ENCODE measurements around the gene GSTM5.
A peak's percentile ranks its signal among the peaks of the same experiment; 100 is the strongest.
"Not testable (repeated sequence)": the region's sequence is repeated elsewhere in the genome, so short reads cannot be mapped to it uniquely, and the experiment has no call there.

GSTM5 gene

GRCh38 chr1:109711593-109712320, at the start of gene GSTM5:
Gene GSTM5, plus strand, starts transcription at chr1:109712251. Its CDS starts 62 bp downstream, at chr1:109712313.
- not testable (repeated sequence) for DNase-seq; H3K36me3 ChIP-seq; H3K27me3 ChIP-seq (ENCODE audit: insufficient read depth, low read depth, severe bottlenecking); H3K27ac ChIP-seq; H3K9me3 ChIP-seq (ENCODE audit: severe bottlenecking); H3K4me3 ChIP-seq (ENCODE audit: low read depth, low read length)

GRCh38 chr1:109664671-109665070, 47.4 kb upstream of the GSTM5 start:
- no peak overlapping the region for H3K27ac ChIP-seq
- no peak for DNase-seq
- no peak overlapping the region for H3K4me3 ChIP-seq (ENCODE audit: low read depth, low read length)
- no peaks in the 10 kb centered on the region for H3K36me3 ChIP-seq
- no peaks in the 10 kb centered on the region for H3K27me3 ChIP-seq (ENCODE audit: insufficient read depth, low read depth, severe bottlenecking)
- H3K9me3 ChIP-seq (ENCODE audit: severe bottlenecking), result no peaks in the 10 kb centered on the region
- TF ChIP-seq CTCF (IDR thresholded peaks at IDR 0.05; ENCODE audit: low read depth, low read length), result no peak

GRCh38 chr1:109667452-109668122, 44.5 kb upstream of the GSTM5 start, which contains the start of gene GSTM2:
Gene GSTM2, plus strand, starts transcription at chr1:109668057. Its CDS starts 59 bp downstream, at chr1:109668116.
- no peaks in the 10 kb centered on the region for H3K36me3 ChIP-seq
- no peak within 1 kb of the TSS for H3K27ac ChIP-seq
- no peaks in the 10 kb centered on the region for H3K9me3 ChIP-seq (ENCODE audit: severe bottlenecking)
- peak; percentile 98 for DNase-seq
- H3K4me3 ChIP-seq (ENCODE audit: low read depth, low read length), result peak within 1 kb of the TSS; percentile 54
- no peak for TF ChIP-seq CTCF (IDR thresholded peaks at IDR 0.05; ENCODE audit: low read depth, low read length)
- no peaks in the 10 kb centered on the region for H3K27me3 ChIP-seq (ENCODE audit: insufficient read depth, low read depth, severe bottlenecking)

GRCh38 chr1:109668123-109668775, 43.8 kb upstream of the GSTM5 start:
- H3K27me3 ChIP-seq (ENCODE audit: insufficient read depth, low read depth, severe bottlenecking), result no peaks in the 10 kb centered on the region
- peak; percentile 20 for DNase-seq
- peak overlapping the region; percentile 54 for H3K4me3 ChIP-seq (ENCODE audit: low read depth, low read length)
- no peaks in the 10 kb centered on the region for H3K9me3 ChIP-seq (ENCODE audit: severe bottlenecking)
- H3K27ac ChIP-seq, result no peak overlapping the region
- H3K36me3 ChIP-seq, result no peaks in the 10 kb centered on the region
- TF ChIP-seq CTCF (IDR thresholded peaks at IDR 0.05; ENCODE audit: low read depth, low read length), result no peak

GRCh38 chr1:109669246-109669948, 42.7 kb upstream of the GSTM5 start:
- no peaks in the 10 kb centered on the region for H3K27me3 ChIP-seq (ENCODE audit: insufficient read depth, low read depth, severe bottlenecking)
- DNase-seq, result no peak
- H3K36me3 ChIP-seq, result no peaks in the 10 kb centered on the region
- no peak overlapping the region for H3K27ac ChIP-seq
- TF ChIP-seq CTCF (IDR thresholded peaks at IDR 0.05; ENCODE audit: low read depth, low read length), result no peak
- H3K4me3 ChIP-seq (ENCODE audit: low read depth, low read length), result no peak overlapping the region
- no peaks in the 10 kb centered on the region for H3K9me3 ChIP-seq (ENCODE audit: severe bottlenecking)

GRCh38 chr1:109669949-109670302, 42.1 kb upstream of the GSTM5 start:
- H3K9me3 ChIP-seq (ENCODE audit: severe bottlenecking); H3K4me3 ChIP-seq (ENCODE audit: low read depth, low read length); H3K36me3 ChIP-seq; H3K27ac ChIP-seq; H3K27me3 ChIP-seq (ENCODE audit: insufficient read depth, low read depth, severe bottlenecking); DNase-seq: not testable (repeated sequence)
